Pancreas (tissue), 10 donors: ENCODE results near the gene SEMA3G. TPM values are rescaled to one million over a fixed set of nuclear protein-coding genes. Genes with fewer than 3 reads are reported as not detected.
A peak's percentile ranks its signal among the peaks of the same experiment; 100 is the strongest.

Experiments used
- ATAC-seq, 4 donors: fragments of 200-7000 bp; cut with Tn5 transposase; one replicate each; pipeline versions ENCODE4 v1.8.0 to v1.9.1; 2020; ENCODE audit warnings: mild to moderate bottlenecking in 4 of 4, moderate library complexity in 4 of 4
- DNase-seq, 6 donors: peaks; one replicate each; pipeline ENCODE4 v3.0.0-alpha.2; 2020
- FAIRE-seq: peaks from 2 replicates; lab custom pipeline; 2012; peaks lifted over from hg19 to GRCh38; lab: Jason Lieb, UNC
- H3K27ac ChIP-seq, 4 donors: fragments of 200-600 bp; sonication (generic); 1 replicate in 3 of 4; 2 replicates in 1 of 4; pipeline versions ENCODE4 v1.5.0 to v1.8.0; 2020
- H3K27me3 ChIP-seq, 4 donors: fragments of 200-600 bp; one replicate each; pipeline ENCODE4 v1.8.0; 2021
- H3K36me3 ChIP-seq, 3 donors: fragments of 200-600 bp; sonication (generic) in 1 of 3; one replicate each; pipeline versions ENCODE4 v1.5.0 to v1.8.0; 2020 to 2021
- H3K4me1 ChIP-seq, 3 donors: fragments of 200-600 bp; one replicate each; pipeline ENCODE4 v1.8.0; 2021
- H3K4me3 ChIP-seq, 4 donors: fragments of 200-600 bp; sonication (generic) in 2 of 4; one replicate each; pipeline versions ENCODE4 v1.5.0 to v1.8.0; 2020 to 2021
- H3K9me3 ChIP-seq, 4 donors: fragments of 200-600 bp; one replicate each; pipeline ENCODE4 v1.8.0; 2021
- CTCF ChIP-seq, 4 donors: fragments of 200-600 bp; sonication (generic) in 3 of 4; IDR thresholded peaks; one replicate each; pipeline versions ENCODE4 v1.5.0 to v1.8.0; 2021; ENCODE audit warnings: antibody characterized with exemption in 4 of 4
- WGBS, 2 donors: extraction: QIAGEN DNeasy Blood & Tissue Kit; methylation state at CpG; one replicate each; pipeline ENCODE4 v1.1.7; 2013; 5-methylcytosine and 5-hydroxymethylcytosine counted together
- intact Hi-C, 3 donors: fragments of 100-400 bp; cut with DNase I; formaldehyde crosslinking; loops; one replicate each; pipeline versions ENCODE4 v1.11.1 to v1.14.2; 2022
- polyA plus RNA-seq, 2 donors: library from polyadenylated mRNA; stranded (reverse); fragments of 200-250 nt; gene quantifications; one replicate each; pipeline ENCODE4 v1.2.3, GENCODE V29; 2013
- total RNA-seq, 6 donors: library from RNA; stranded (reverse); fragmentation: NEBNext Ultra II Directional in 4 of 6; extraction: Animal tissue kit (Norgen Biotek cat#: 25700) in 4 of 6; gene quantifications; one replicate each; pipeline versions ENCODE4 v1.2.1 to v1.2.4, GENCODE V29; 2021 to 2023
- donor health status: healthy with polysubstance abuse.
- donor health status: DM: no; HTN: no; CAD: no; lungs with moderate emphysema.
- donor health status: DM: no; HTN: no; CAD: no.
- donor health status: control.
- donor health status: control.
- donor health status: Bipolar disorder and iron deficiency.
- donor health status: DM: yes; HTN: yes; CAD: no.
- donor health status: DM: no; HTN: no; CAD: no.
- donor health status: DM: no; HTN: no; CAD: no.
- donor health status: DM: yes; HTN: yes; CAD: no.

Gene SEMA3G
- total and polyA plus RNA-seq, 8 donors, result 0.75 to 5.4 (median 2.8) TPM

GRCh38 chr3:52393131-52393807 lies 51.6 kb downstream of the SEMA3G start:
- DNase-seq (peak in 2 of 6 donors; percentile 8 to 24), ATAC-seq (no peak), FAIRE-seq (no peak)
- peaks cover 0 to 11% (median 0%) of the 10 kb centered on the region in 3 donors for H3K36me3 ChIP-seq
- no peaks in the 10 kb centered on the region for H3K27me3 ChIP-seq
- H3K9me3 ChIP-seq, result no peaks in the 10 kb centered on the region
- no peak for TF ChIP-seq CTCF (IDR thresholded peaks at IDR 0.05)
- 90 to 92% methylated on average over 18 of the region's 18 CpGs for WGBS, 2 donors
- no peak overlapping the region for H3K27ac ChIP-seq
- no peaks in the 10 kb centered on the region for H3K4me1 ChIP-seq
- no peak overlapping the region for H3K4me3 ChIP-seq
- intact Hi-C loops, result no loop called here

GRCh38 chr3:52392216-52392930 lies 52.5 kb downstream of the SEMA3G start:
- 88 to 90% methylated on average over 16 of the region's 16 CpGs for WGBS, 2 donors
- no peaks in the 10 kb centered on the region for H3K9me3 ChIP-seq
- DNase-seq (peak in 2 of 6 donors; percentile 8 to 49), FAIRE-seq (no peak), ATAC-seq (no peak)
- peaks cover 0 to 11% (median 0%) of the 10 kb centered on the region in 3 donors for H3K36me3 ChIP-seq
- H3K27me3 ChIP-seq, result no peaks in the 10 kb centered on the region
- H3K27ac ChIP-seq, result no peak overlapping the region
- TF ChIP-seq CTCF (IDR thresholded peaks at IDR 0.05), result no peak
- no peaks in the 10 kb centered on the region for H3K4me1 ChIP-seq
- intact Hi-C loops, result no loop called here
- H3K4me3 ChIP-seq, result no peak overlapping the region

GRCh38 chr3:52391096-52391495 lies 53.8 kb downstream of the SEMA3G start:
- TF ChIP-seq CTCF (IDR thresholded peaks at IDR 0.05), result no peak
- no peaks in the 10 kb centered on the region for H3K4me1 ChIP-seq
- H3K27ac ChIP-seq, result no peak overlapping the region
- ATAC-seq (no peak), FAIRE-seq (no peak), DNase-seq (peak in 1 of 6 donors; percentile 53)
- H3K27me3 ChIP-seq, result no peaks in the 10 kb centered on the region
- peaks cover 0 to 11% (median 0%) of the 10 kb centered on the region in 3 donors for H3K36me3 ChIP-seq
- whole genome bisulfite sequencing, 2 donors, result 91 to 96% methylated on average over 12 of the region's 12 CpGs
- no peaks in the 10 kb centered on the region for H3K9me3 ChIP-seq
- no peak overlapping the region for H3K4me3 ChIP-seq
- intact Hi-C loops, result no loop called here

GRCh38 chr3:52388933-52389332 lies 56.0 kb downstream of the SEMA3G start:
- peak in 1 of 6 donors; percentile 50 for DNase-seq
- no peak for FAIRE-seq
- intact Hi-C loops, result no loop called here
- Histone ChIP-seq H3K36me3 (peaks cover 0 to 11% (median 0%) of the 10 kb centered on the region in 3 donors), H3K27ac (no peak overlapping the region), H3K9me3 (no peaks in the 10 kb centered on the region), H3K4me3 (no peak overlapping the region), H3K27me3 (no peaks in the 10 kb centered on the region), H3K4me1 (no peaks in the 10 kb centered on the region)
- ATAC-seq, result no peak
- WGBS, 2 donors, result 92 to 95% methylated on average over 9 of the region's 9 CpGs
- TF ChIP-seq CTCF (IDR thresholded peaks at IDR 0.05), result no peak
